ENCODE results near the gene NLK.

- TF ChIP-seq NFIC (IDR thresholded peaks at IDR 0.05; ENCODE audit: low read length), result no peak
- no peak for TF ChIP-seq TAF1 (CRISPR knock-in tag; IDR thresholded peaks at IDR 0.05)
- no peak for TF ChIP-seq ZNF747 (CRISPR knock-in tag; IDR thresholded peaks at IDR 0.05; ENCODE audit: borderline replicate concordance)
- TF ChIP-seq ZFX (CRISPR knock-in tag; IDR thresholded peaks at IDR 0.05; ENCODE audit: low read depth), result no peak
- TF ChIP-seq CTCF (CRISPR knock-in tag; IDR thresholded peaks at IDR 0.05), result no peak
- no peak for TF ChIP-seq NFYC (CRISPR knock-in tag; IDR thresholded peaks at IDR 0.05)
- TF ChIP-seq MTA1 (CRISPR knock-in tag; IDR thresholded peaks at IDR 0.05; ENCODE audit: borderline replicate concordance), result no peak
- no peak for TF ChIP-seq NR3C1 (CRISPR knock-in tag; IDR thresholded peaks at IDR 0.05)
- no peak for TF ChIP-seq YY1 (IDR thresholded peaks at IDR 0.05; ENCODE audit: insufficient read depth, insufficient replicate concordance, low read depth, low read length)
- TF ChIP-seq ZNF232 (CRISPR knock-in tag; IDR thresholded peaks at IDR 0.05; ENCODE audit: borderline replicate concordance), result no peak
- no peak for TF ChIP-seq USF2 (IDR thresholded peaks at IDR 0.05; ENCODE audit: low read depth, low read length)
- no peak for TF ChIP-seq USF2 (CRISPR knock-in tag; IDR thresholded peaks at IDR 0.05; ENCODE audit: borderline replicate concordance)
- no peak for TF ChIP-seq ZNF513 (CRISPR knock-in tag; conservative IDR thresholded peaks at IDR 0.05)
Measured at GRCh38 chr17:28071891-28072606, 29.6 kb downstream of the NLK start.
